MCF 10A (cell line): ENCODE results near the gene PRIMPOL. TPM values are rescaled to one million over a fixed set of nuclear protein-coding genes. Genes with fewer than 3 reads are reported as not detected.
"Not testable (repeated sequence)": the region's sequence is repeated elsewhere in the genome, so short reads cannot be mapped to it uniquely, and the experiment has no call there.

ENCODE experiments used
- BruUV-seq: library from RNA; stranded (reverse); fragments of 400-500 nt; replicated peaks from 2 replicates; lab custom pipeline; 2021; lab: Mats Ljungman, UMichigan
- CTCF ChIA-PET: fragments of 300-600 bp; sonication (Branson Sonifier 250); formaldehyde crosslinking; extraction: SDS; loops from one replicate; lab custom pipeline; 2021; ENCODE audit warnings: antibody characterized with exemption, inconsistent platforms; lab: Yijun Ruan, JAX
- POLR2A ChIA-PET: fragments of 300-600, 350-650 bp; sonication (Branson Sonifier 250); formaldehyde crosslinking; extraction: SDS; loops from one replicate; lab custom pipeline; 2020; ENCODE audit warnings: antibody characterized with exemption, inconsistent platforms; lab: Yijun Ruan, JAX
- DNase-seq: peaks from one replicate; pipeline ENCODE4 v3.0.0-alpha.2; 2018; ENCODE audit not compliant: unreplicated experiment
- H3K27ac Mint-ChIP-seq: one replicate; pipeline ENCODE4 v1.8.0; 2022; ENCODE audit warnings: mild to moderate bottlenecking, low read depth, mixed read lengths; ENCODE audit not compliant: unreplicated experiment
- H3K27me3 Mint-ChIP-seq: one replicate; pipeline ENCODE4 v1.8.0; 2022; ENCODE audit warnings: mixed read lengths; ENCODE audit not compliant: insufficient read depth, unreplicated experiment
- H3K36me3 Mint-ChIP-seq: one replicate; pipeline ENCODE4 v1.8.0; 2022; ENCODE audit warnings: mild to moderate bottlenecking, moderate library complexity, mixed read lengths; ENCODE audit not compliant: insufficient read depth, unreplicated experiment
- H3K4me1 Mint-ChIP-seq: one replicate; pipeline ENCODE4 v1.8.0; 2022; ENCODE audit warnings: mixed read lengths; ENCODE audit not compliant: insufficient read depth, unreplicated experiment
- H3K4me3 Mint-ChIP-seq: one replicate; pipeline ENCODE4 v1.8.0; 2022; ENCODE audit warnings: mild to moderate bottlenecking, moderate library complexity, mixed read lengths; ENCODE audit not compliant: unreplicated experiment
- H3K9me3 Mint-ChIP-seq: one replicate; pipeline ENCODE4 v1.8.0; 2022; ENCODE audit warnings: mixed read lengths; ENCODE audit not compliant: unreplicated experiment
- intact Hi-C: fragments of 100-400 bp; cut with micrococcal nuclease; formaldehyde crosslinking; loops from 2 replicates; pipeline ENCODE4 v1.14.1; 2022
- total RNA-seq: library from RNA; stranded (reverse); gene quantifications from 2 replicates; pipeline ENCODE4 v1.2.3, GENCODE V29; 2022
- TF ChIP-seq, protein P1 (sequence below): fragments of 200-600 bp; IDR thresholded peaks from one replicate; pipeline ENCODE4 v1.8.0; 2022; ENCODE audit warnings: antibody characterized with exemption, mild to moderate bottlenecking; ENCODE audit not compliant: unreplicated experiment

Gene PRIMPOL
- total RNA-seq, 1 experiment from 2014 or later = 19.2 TPM

DNA sequence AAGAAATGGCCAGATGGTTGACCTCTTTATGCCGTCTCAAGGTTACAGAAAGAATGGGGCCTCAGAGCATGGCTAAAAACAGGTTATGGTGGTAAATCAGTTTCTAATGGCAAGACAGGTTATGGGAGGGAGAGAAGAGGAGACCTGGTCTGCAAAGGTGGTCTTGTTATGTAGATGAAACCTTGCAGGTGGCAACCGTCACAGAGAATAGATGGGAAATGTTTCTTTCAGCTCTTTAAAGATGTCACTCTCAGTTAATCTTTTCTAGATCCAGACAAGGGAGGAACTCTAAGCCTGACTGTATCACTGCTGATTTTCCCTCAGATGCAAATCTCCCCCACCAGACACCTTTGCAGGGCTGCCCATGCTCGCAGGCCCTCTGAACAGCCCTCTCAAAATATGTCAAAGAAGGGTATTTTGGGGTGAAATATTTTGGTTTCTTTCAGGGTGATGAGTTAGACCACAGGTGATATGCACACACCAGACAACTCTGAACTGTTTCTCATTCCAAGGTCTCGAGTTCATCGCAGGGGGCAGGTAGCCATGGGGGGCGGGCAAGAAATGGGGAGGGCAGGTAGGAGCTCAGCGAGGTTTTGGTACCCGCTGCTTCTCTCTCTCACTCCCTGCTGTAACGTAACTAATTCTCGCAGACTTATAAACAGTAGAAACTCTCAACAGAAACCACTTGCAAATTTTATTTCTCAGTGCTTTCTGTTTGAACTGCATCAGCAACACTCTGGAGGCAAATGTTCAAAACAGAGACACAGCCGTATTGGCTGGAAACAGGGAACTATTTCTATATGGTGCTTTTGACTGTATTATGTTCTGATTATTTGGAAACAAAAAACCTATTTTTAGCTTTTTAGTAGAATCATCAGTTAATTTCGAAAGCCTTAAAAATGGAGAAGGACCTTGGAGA is 32.6 kb upstream of the PRIMPOL start:
- no peak overlapping the region for H3K4me3 Mint-ChIP-seq
- TF ChIP-seq, protein P1, sequence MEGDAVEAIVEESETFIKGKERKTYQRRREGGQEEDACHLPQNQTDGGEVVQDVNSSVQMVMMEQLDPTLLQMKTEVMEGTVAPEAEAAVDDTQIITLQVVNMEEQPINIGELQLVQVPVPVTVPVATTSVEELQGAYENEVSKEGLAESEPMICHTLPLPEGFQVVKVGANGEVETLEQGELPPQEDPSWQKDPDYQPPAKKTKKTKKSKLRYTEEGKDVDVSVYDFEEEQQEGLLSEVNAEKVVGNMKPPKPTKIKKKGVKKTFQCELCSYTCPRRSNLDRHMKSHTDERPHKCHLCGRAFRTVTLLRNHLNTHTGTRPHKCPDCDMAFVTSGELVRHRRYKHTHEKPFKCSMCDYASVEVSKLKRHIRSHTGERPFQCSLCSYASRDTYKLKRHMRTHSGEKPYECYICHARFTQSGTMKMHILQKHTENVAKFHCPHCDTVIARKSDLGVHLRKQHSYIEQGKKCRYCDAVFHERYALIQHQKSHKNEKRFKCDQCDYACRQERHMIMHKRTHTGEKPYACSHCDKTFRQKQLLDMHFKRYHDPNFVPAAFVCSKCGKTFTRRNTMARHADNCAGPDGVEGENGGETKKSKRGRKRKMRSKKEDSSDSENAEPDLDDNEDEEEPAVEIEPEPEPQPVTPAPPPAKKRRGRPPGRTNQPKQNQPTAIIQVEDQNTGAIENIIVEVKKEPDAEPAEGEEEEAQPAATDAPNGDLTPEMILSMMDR = no peak
- intact Hi-C loops = no loop called here
- peaks cover 6% of the 10 kb centered on the region for H3K36me3 Mint-ChIP-seq
- H3K9me3 Mint-ChIP-seq = no peaks in the 10 kb centered on the region
- CTCF ChIA-PET = no interaction called here
- no peaks in the 10 kb centered on the region for H3K27me3 Mint-ChIP-seq
- POLR2A ChIA-PET = no interaction called here
- no TSS peak for BruUV-seq
- DNase-seq = no peak
- H3K4me1 Mint-ChIP-seq = no peaks in the 10 kb centered on the region
- no peak overlapping the region for H3K27ac Mint-ChIP-seq

DNA sequence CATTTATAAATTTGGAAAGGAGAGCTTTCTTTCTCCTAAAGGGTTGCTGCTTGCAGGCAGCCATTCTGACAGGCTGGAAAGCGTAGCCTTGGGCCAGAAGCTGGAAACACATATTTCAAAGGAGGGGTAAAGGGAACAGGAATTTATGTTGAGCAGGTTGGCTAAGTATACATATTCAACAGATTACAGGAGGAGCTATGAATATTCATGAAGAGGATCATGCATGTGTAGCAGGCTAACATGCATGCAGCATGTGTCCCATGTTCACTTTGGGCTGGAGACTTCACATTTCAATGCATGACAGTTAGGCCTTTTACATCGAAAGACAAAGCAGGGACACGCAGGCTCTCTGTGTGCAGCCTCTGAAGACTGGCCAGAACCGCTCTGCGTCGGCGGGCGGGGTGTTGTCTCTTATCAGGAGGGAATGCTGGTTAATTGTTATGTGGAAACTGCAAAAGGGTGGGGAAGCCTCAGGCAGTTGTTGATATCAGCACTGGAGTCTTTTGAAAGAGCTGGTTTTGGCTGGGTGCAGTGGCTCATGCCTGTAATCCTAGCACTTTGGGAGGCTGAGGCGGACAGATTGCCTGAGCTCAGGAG is 31.8 kb upstream of the PRIMPOL start:
- BruUV-seq = no TSS peak
- Mint-ChIP-seq H3K4me3 (no peak overlapping the region), H3K4me1 (no peaks in the 10 kb centered on the region), H3K27me3 (no peaks in the 10 kb centered on the region), H3K36me3 (peaks cover 6% of the 10 kb centered on the region), H3K27ac (no peak overlapping the region), H3K9me3 (no peaks in the 10 kb centered on the region)
- TF ChIP-seq, protein P1 = no peak
- intact Hi-C loops = no loop called here
- ChIA-PET CTCF (interaction anchor here (0.6 kb wide), 1 partner anchor 8 kb away, joined by 3 read pairs; no protein-coding TSS in a partner anchor), POLR2A (no interaction called here)
- DNase-seq = no peak

DNA sequence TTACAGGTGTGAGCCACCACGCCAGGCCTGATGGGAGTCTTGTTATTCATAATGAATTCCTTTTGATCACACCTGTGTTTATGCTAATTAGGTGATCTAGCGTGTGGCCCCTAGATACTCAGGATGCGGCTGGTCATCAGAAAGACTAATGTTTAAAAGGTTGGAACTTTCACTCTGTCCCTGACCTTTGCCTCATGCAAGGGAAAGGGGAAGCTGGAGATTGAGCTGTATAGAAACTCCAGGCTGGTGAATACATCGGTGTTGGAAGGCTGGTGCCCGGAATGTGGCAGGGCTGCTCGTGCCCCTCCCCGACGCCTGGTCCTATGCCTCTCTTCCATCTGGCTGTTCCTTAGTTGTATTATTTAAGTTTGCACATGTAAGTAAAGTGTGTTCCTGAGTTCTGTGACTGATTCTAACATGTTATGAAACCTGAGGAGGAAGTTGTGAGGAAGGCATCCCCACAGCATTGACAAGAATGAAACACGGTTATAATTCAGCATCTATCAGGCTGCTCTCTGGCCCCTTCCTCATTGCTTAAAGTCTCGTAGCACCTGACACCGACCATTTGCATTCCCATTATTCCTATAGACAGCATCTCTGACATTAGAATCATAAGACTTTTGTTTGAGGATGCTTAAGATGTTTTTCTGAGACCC is 29.2 kb upstream of the PRIMPOL start:
- intact Hi-C loops = no loop called here
- Mint-ChIP-seq H3K4me3 (no peak overlapping the region), H3K4me1 (no peaks in the 10 kb centered on the region), H3K9me3 (no peaks in the 10 kb centered on the region), H3K27ac (no peak overlapping the region), H3K36me3 (peaks cover 13% of the 10 kb centered on the region), H3K27me3 (no peaks in the 10 kb centered on the region)
- BruUV-seq = no TSS peak
- ChIA-PET CTCF (interaction anchor here (2.0 kb wide), 1 partner anchor 10 kb away, joined by 7 read pairs; no protein-coding TSS in a partner anchor), POLR2A (no interaction called here)
- TF ChIP-seq, protein P1 = no peak
- DNase-seq = no peak

DNA sequence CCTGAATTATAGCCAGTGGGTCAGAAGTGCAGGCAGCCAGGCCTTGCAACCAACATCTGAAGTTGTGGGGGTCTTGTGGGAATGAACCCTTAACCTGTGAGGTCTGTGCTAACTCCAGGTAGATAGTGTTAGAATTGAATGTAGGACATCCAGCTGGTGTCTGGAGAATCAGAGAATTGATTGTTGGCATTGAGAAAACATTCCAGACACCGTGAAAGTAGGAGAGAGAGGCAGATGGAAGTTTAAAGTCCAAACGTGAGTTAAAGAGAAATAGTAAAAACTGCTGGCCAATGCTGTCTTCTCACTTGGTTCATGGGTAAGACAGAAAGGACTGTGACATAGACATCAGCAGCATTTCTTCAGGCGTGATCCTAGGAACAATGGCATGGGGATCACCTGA is 28.0 kb upstream of the PRIMPOL start:
- Mint-ChIP-seq H3K4me1 (no peaks in the 10 kb centered on the region), H3K4me3 (no peak overlapping the region), H3K9me3 (no peaks in the 10 kb centered on the region), H3K27me3 (no peaks in the 10 kb centered on the region), H3K36me3 (peaks cover 13% of the 10 kb centered on the region), H3K27ac (no peak overlapping the region)
- TF ChIP-seq, protein P1 = no peak
- BruUV-seq = no TSS peak
- POLR2A ChIA-PET = no interaction called here
- no peak for DNase-seq
- CTCF ChIA-PET = interaction anchor here (2.0 kb wide), 1 partner anchor 11 kb away, joined by 7 read pairs; no protein-coding TSS in a partner anchor
- intact Hi-C loops = no loop called here

DNA sequence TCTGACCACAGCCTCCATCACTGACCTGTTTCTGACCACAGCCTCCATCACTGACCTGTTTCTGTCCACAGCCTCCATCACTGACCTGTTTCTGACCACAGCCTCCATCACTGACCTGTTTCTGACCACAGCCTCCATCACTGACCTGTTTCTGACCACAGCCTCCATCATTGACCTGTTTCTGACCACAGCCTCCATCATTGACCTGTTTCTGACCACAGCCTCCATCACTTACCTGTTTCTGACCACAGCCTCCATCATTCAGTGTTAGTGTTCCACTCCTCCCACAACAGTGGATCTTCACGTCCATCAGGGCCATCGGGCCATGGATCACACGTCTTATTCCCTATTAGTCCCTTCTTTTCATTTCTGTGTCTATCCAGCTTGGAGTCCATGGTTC is 25.0 kb upstream of the PRIMPOL start:
- POLR2A ChIA-PET = interaction anchor here (0.6 kb wide), 1 partner anchor 439 kb away, joined by 3 read pairs; no protein-coding TSS in a partner anchor
- CTCF ChIA-PET, H3K27me3 Mint-ChIP-seq, H3K4me1 Mint-ChIP-seq, BruUV-seq, H3K27ac Mint-ChIP-seq, intact Hi-C loops, H3K9me3 Mint-ChIP-seq, H3K4me3 Mint-ChIP-seq, DNase-seq: not testable (repeated sequence)
- H3K36me3 Mint-ChIP-seq = peaks cover 33% of the 10 kb centered on the region
